ENCODE measurements around the gene SLC26A2.
"Not testable (repeated sequence)": the region's sequence is repeated elsewhere in the genome, so short reads cannot be mapped to it uniquely, and the experiment has no call there.

The SLC26A2 gene

DNA sequence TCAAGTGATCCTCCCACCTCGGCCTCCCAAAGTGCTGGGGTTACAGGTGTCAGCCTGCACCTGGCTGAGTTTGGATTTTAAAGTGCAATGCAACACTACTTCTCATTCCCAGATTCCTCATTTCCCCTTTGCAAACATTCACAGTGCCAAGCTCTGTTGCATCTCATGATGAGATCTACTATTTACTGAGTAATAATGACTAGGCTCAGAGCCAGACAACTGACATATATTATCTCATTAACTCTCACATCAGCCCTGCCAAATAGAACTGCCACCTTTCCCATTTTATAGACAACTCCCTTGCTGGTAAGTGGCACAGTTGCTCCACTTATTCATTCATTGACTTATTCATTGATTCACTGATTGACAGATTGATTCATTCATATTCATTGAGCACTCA lies 22.9 kb upstream of the SLC26A2 start:
- ATAC-seq: no peak

DNA sequence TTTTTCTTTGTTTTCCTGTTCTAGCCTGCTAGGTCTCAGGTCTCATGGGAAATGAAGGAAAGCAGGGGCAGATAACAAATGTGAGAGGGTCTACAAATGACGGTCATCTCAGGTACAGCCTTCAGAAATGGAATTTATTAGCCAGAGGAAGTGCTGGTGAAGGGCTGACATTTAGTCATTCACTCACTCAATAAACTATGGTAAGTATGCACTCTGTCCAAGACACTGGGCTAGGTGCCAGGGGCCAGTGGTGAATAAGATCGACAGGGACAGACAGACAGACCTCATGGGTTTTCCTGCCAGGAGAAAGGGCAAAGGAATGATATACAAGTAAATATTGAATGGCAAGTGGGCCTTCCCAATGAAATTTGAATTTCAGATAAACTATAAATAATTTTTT lies 22.3 kb upstream of the SLC26A2 start:
- no peak for ATAC-seq

DNA sequence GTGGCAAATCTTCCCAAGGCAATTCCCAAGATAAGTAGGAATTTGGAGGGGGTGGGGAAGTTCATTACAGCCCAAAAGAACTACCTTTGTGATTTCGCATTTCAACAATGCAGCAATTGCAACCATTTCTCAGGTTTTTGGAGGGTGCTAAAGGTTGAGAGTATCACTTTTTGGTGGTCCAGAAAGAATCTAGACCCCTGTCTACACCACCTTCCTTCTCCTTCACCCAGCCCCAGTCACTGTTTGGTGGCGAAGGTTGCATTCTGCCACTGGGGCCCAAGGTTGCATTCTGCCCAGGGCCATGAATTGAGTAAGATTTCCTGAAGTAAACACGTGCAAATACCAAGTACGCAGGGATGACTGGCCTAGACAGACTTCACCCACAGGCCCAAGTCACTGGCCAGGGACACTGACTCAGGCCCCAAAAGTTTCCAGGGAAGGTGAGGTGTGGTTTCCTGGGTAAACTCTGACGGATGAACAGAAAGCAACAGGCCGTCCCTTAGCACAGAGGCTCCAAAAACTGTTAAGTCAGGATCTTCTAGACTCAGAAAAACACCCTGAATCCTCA lies 21.7 kb upstream of the SLC26A2 start:
- no peak for ATAC-seq

DNA sequence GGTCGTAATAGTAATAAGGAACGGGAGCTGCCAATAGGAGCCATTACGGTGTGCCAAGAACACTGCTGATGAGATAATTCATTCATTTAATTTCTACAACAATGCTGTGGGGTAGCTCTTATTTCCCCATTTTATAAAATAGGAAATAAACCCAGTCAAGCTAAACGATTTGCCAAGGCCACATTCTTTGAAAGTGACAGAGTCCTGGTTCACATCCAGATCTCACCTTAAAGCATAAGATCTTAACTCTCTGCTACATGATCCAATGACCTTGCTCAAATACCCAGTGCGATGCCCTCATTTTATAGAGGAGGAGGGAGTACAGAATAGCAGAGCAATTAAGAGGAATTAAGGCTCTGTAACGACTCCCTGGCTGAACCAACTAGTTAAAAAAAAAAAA lies 21.0 kb upstream of the SLC26A2 start:
- ATAC-seq: no peak

DNA sequence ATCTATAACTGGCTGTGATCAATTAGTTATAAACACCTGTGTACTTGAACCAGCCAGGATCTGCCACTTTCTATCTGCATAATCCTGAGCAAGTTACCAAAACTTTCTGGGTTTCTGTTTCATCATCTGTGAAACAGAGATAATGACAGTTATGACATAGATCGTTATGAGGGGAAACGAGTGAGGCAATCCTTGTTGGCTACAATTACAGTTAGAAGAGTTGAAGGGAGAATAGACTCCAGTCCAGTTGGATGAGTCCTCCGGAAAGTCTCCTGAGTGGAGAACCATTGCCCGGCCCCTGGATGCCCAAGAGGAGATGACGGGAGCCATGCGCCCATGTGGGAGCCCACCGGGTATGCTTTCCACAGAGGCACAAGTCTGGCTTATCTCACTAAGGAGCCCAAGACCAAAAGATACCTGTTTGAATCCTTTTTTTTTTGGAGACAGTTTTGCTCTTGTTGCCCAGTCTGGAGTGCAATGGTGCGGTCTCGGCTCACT lies 20.4 kb upstream of the SLC26A2 start:
- no peak for ATAC-seq

DNA sequence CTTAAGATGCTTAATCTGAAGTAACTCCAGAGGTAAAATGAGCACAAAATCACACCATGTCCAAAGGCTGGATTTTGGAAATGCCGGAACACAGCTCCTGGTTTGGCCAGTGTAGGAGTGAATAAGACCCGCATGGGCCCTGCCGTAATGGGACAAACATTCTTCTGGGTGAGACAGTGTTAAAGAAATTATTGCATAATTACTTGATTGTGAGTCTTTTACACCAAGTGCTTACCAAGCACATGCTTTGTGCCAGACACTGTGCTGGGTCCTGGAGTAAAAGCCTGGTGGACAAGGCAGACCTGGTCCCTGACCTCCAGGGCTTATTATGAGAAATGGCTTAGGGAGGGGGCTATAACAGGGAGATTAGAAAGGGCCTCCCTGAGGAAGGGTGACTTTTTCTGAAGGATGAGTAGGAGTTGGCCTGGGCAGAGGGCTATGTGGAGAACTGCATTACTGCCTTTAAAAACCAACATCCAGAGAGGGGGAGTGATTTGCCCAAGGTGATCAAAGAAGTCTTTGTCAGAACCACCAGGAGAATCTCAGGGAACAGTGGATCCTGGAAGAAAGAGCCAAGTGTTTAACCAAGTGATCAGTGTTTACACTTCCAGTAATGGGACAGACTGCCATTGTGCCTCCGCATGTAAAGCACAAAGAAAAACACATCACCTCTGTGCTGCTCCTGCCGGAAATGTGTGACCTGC lies 19.5 kb upstream of the SLC26A2 start:
- no peak for ATAC-seq

DNA sequence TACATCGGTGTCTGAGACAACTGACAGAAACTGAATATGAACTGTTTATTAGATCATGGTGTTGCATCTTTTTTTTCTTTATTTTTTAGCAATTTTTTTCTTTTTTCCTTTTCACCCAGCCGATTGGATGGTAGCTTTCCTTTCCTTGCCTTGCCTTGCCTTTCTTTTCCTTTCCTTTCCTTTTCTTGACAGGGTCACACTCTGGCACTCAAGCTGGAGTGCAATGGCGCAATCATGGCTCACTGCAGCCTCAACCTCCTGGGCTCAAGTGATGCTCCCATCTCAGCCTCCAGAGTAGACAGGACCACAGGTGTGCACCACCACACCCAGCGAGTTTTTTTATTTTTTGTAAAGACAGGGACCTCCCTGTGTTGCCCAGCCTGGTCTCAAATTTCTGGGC lies 18.8 kb upstream of the SLC26A2 start:
- no peak for ATAC-seq

DNA sequence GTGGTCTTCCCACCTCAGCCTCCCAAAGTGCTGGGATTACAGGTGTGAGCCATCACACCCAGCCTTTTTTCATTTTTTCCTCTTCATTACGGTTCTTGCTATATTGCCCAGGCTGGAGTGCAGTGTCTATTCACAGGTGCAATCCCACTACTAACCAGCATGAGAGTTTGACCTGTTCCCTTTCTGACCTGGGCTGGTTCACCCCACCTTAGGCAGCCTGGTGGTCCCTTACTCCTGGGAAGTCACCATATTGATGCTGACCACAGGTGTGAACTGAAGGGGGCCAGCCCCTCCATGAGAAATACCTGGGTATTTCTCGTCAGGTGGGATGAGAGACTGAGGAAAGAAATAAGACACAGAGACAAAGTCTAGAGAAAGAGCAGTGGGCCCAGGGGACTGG lies 18.4 kb upstream of the SLC26A2 start:
- ATAC-seq: no peak

DNA sequence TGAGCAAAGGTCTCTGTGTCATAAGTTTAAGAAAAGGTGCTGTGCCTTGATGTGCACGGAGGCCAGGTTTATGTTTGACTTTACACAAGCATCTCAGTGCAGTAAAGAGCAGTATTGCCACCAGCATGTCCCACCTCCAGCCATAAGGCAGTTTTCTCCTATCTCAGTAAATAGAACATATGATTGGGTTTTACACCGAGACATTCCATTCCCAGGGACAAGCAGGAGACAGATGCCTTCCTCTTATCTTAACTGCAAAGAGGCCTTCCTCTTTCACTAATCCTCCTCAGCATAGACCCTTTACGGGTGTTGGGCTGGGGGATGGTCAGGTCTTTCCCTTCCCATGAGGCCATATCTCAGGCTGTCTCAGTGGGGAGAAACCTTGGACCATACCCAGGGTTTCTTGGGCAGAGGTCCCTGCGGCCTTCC lies 17.8 kb upstream of the SLC26A2 start:
- ATAC-seq: not testable (repeated sequence)

DNA sequence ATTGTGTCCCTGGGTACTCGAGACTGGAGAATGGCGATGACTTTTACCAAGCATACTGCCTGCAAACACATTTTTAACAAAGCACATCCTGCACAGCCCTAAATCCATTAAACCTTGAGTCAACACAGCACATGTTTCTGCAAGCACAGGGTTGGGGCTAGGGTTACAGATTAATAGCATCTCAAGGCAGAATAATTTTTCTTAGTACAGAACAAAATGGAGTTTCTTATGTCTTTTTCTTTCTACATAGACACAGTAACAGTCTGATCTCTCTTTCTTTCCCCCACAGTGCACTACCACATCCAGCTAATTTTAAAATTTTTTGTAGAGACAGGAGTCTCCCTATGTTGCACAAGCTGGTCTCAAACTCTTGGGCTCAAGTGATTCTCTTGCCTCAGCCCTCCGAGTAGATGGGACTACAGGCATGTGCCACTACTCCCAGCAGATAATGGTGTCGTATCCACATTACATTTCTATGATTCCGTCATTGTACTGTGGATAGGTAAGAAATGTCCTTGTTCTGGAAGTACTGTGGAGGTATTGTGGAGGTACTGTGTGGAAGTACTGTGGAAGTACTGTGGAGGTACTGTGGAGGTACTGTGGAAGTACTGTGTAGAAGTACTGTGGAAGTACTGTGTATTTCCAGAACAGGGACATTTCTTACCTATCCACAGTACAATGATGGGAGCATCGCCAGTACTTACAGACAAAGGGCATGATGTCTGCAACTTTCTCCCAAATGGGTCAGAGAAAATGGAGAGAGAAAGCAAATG lies 17.2 kb upstream of the SLC26A2 start:
- ATAC-seq: not testable (repeated sequence)

DNA sequence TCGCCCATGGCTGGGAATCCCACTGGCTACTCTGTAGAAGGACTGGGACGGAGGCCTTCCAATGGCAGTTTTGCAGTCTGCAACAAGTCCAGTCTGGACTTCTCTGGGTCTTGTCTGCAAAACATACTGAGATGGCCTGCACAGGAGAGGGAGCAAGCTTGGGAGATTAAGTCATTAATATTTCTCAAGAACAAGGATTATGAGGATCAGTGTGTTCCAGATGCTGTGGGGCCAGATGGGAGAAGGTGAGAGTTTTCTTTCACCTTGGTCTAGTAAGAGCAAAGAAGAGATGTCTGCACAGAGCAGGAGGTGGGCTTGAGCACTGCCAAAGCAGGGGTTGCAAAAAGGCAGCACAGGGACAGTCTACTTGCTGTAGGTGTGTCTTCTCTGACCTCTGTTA lies 15.9 kb upstream of the SLC26A2 start, which contains the start of gene PDE6A:
PDE6A (minus strand) TSS at position 128 of the 400 bp plus-strand sequence; CDS start at position 8, 120 bp downstream.
- ATAC-seq: no peak

DNA sequence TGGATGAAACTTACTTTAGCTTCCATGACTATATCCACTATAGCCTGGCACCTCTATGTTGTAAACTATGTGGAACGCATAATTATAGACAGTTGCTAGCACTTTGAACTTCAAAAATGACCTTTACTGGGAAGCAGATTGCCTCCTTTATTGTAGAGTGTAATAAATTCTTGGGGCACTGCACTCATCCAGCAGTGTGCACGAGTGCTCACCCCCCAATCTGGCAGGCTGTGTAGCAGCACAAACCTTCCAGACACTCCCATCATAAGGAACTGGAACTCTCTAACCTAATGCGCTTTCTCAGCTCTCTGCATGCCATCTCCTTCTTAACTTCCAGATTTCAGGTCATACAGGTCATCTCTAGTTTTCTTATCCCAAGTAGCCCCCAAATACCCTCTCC lies 14.4 kb upstream of the SLC26A2 start:
- no peak for ATAC-seq

DNA sequence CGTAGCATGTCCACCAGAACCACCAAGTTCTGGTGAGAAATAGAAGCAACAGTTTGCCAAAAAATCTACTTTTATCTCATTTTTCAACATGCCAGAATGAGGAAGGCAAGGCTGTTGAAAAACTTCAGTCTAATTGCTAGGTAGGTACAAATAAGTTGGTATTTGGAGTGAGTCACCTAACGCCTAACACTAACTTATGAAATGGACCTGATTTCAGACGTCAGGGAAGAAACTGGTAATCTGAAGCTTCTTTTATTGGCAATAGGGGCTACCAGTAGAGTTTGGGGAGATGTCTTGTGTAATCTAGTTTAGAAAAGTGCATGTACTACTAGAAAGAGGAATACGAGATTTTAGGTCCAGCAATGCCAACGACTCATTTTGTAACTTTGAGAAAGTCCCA lies 11.6 kb upstream of the SLC26A2 start:
- no peak for ATAC-seq

DNA sequence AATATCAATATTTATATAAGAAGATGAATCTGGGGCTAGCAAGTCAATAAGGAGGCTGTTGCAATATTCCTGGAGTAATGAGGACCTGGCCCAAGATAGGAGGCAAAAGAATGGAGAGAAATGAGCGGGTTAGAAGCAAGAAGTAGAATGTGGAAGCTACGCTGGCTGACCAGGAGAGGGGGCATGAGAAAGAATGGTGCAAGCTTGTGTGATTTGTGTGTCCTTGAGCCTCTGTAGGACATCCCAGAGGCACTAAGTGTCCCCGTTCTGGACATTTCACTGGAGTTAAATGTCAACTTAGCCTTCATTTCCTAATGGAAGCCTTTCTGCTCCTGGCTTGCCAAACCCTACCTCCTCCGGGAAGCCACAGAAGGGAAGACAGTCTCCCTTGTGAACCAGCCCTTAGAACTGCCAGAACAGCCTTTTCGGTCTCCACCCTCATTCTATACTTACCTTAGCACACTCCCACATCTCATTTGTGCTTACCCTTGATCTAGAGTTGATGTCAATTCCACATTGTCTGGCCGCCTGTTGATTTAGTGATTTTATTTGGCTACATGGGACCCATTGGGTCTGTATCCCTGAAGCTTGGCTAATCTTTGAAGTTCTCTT lies 9.3 kb upstream of the SLC26A2 start:
- no peak for ATAC-seq

DNA sequence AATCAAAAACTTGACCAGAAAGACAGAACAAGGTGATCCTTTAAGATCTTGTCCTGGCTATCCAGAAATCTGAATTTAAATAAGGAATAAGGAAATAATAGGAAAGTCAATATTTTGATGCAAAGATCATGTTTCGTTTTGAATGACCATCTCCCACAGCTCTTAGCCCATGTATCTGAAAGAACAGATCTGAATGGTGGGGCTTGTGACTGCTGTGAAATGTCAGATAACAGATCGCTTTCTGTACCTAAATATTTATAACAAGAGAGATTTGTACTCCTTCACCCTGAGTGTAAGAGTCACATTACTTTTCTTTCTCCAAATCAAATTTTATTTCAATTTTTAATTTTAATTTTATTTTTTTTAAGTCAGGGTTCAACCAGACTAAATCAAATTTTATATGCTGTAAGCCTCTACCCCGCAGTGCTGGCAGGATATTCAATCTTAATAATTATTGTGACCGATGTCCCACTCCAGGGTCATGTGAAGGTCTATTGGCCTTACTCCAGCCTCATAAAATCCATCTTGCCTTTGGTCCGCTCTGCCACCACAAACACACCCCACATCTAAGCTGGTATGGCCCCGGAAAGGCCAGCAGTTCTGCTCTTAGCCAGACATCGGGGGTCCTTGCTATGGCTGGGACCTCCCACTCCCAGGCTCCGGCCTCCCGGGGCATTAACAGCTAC lies 7.0 kb upstream of the SLC26A2 start:
- no peak for ATAC-seq

DNA sequence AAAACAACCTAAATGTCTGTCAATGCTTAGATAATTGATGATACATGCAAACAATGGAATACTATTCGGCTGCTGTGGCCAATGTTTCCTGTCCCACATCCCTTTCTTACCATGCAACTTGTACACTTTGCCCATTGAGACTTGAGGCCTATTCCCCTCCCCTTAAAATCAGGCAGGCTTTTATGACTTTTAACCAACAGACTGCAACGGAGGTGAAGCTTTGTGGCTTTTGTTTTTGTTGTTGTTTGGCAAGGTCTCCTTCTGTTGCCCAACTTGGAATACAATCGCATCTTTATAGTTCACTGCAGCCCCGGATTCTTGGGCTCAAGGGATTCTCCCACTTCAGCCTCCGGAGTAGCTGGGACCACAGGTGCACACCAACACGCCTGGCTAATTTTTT lies 5.8 kb upstream of the SLC26A2 start:
- ATAC-seq: no peak

DNA sequence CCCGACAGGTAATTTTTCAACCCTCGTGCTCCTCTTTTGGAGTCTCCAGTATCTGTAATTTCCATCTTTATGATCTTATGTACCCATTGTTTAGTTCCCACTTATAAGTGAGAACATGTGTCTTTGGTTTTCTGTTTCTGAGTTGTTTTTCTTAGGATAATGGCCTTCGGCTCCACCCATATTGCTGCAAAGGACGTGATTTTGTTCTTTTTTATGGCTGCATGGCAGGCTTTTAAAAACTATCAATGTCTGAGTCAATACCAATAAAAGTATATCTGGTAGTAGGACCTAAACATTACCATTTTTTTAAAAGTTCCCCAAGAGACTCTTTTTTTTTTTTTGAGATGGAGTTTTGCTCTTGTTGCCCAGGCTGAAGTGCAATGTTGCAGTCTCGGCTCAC lies 3.9 kb upstream of the SLC26A2 start:
- no peak for ATAC-seq

DNA sequence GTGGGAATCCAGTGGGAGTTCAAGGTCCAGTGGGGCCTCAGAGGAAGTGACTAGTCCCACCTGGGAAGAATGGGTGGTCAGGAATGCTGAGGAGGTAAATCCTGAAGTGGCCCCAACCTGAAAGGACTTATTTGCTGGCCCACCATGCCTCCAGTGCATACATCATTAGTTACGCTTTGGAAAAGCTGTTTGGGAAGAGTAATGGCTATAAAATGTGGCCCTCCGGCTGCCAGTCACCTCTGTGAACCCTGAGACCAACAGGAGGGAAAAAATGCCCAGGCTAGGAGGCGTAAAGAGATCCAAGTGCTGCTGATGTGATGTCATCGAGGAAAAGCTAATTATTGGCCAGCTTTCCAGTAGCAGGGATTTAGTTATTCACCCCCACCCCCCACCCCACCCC lies 2.7 kb upstream of the SLC26A2 start:
- no peak for ATAC-seq

DNA sequence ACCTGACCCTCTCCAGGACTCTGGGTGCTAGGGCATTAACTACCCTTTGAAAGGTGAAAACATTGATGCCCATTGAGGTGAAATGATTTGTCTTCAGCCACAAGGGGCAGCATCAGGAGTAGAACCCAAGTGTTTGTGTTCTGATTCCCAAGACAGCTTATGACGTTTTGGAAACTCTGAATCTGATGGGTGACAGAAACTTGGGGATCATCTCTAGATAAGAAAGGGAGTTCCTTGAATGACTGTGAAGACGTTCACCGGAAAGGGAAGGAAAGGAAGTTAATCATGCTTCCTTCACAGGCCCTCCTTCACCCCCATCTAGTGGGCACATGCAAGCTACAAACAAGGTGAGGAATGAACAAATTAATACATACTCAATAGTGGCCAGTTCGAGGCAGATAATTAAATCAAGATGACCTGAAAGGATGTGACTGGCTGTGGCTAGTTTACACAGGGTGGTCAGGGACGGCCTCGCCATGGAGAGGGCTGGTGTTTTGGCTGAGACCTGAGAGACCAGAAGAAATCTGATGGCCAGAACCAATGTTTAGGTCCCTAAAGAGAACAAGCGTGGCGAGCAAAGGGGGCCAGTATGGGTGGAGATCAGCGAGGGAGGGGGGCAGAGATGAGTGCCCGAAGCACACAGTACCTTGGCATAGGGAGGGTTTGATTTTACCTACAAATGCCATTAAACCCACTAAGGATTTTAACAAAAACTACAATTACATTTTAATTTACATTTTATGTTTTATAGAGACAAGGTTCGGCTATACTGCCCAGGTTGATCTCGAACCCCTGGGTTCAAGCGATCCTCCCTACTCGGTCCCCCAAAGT lies 937 bp upstream of the SLC26A2 start:
- ATAC-seq: peak; percentile 34 to 44

DNA sequence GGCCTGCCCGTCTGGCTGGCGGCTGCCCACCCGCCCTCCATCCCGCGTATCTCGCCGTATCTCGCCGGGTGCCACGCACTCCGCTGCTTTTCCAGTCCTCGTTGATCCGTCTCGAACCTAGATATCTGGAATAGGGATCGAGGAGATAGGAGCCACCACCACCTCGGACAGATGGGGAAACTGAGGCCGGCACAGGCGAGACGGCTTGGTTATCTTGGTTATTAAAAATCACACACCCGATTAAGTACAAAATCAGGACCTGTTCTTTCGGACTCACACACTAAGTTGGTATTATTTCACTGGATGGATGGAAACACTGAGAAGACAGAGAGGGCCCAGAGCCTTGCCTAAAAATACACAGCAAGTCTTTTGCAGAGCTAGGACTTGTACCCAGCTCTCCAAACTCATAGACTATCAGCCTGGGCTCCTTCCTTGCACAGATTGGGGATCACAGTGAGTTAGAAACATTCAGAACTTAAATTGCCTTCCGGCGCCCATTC lies 678 bp downstream of the SLC26A2 start:
- ATAC-seq: no peak

DNA sequence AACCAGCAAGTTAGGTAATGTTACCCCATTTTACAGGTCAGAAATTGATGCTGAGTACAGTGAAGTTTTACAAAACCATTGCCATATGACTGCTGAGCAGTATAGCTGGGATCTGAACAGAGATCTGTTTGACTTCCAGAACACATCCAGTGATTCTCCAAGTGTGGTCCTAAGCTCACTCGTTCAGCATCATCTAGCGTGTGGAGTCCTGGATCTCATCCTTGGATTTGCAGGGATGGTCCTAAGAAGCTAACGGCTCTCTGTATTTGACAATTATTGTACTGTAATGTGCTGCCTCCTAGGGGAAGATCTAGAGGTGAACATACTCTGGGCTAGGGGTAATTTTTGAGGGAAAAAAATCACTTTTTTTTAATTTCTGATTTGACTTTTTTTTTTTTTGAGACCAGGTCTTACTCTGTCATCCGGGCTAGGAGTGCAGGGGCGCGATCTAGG lies 1.4 kb downstream of the SLC26A2 start:
- ATAC-seq: no peak
